Urinary bladder (tissue), 4 donors: ENCODE data around the gene CES2. TPM values are rescaled to one million over a fixed set of nuclear protein-coding genes. Genes with fewer than 3 reads are reported as not detected.
"Not testable (repeated sequence)": the region's sequence is repeated elsewhere in the genome, so short reads cannot be mapped to it uniquely, and the experiment has no call there.

ENCODE experiments used
- DNase-seq: peaks from one replicate; pipeline ENCODE4 v3.0.0-alpha.2; 2015; ENCODE audit errors: extremely low spot score
- H3K27ac ChIP-seq: one replicate; pipeline ENCODE4 v1.5.1; 2013; ENCODE audit warnings: low read depth, mild to moderate bottlenecking, moderate library complexity
- H3K36me3 ChIP-seq: one replicate; pipeline ENCODE4 v1.6.1; 2013; ENCODE audit warnings: mild to moderate bottlenecking, moderate library complexity; ENCODE audit not compliant: insufficient read depth
- H3K4me1 ChIP-seq: one replicate; pipeline ENCODE4 v1.6.1; 2013; ENCODE audit warnings: mild to moderate bottlenecking, moderate library complexity; ENCODE audit not compliant: insufficient read depth
- H3K4me3 ChIP-seq: one replicate; pipeline ENCODE4 v1.5.1; 2013; ENCODE audit warnings: low read depth, low read length
- WGBS: extraction: QIAGEN DNeasy Blood & Tissue Kit; methylation state at CpG from one replicate; pipeline ENCODE4 v1.1.7; 2013; 5-methylcytosine and 5-hydroxymethylcytosine counted together
- polyA plus RNA-seq: library from polyadenylated mRNA; stranded (reverse); fragments of 200-250 nt; gene quantifications from one replicate; pipeline ENCODE4 v1.2.3, GENCODE V29; 2013
- total RNA-seq: library from RNA; depleted of rRNA; stranded (reverse); fragments of >200 nt; gene quantifications from one replicate; pipeline ENCODE4 v1.2.3, GENCODE V29; 2014
- donor health status: healthy with polysubstance abuse.
- donor health status: healthy.

Gene CES2
- total and polyA plus RNA-seq, 2 donors, result 12.9 to 32.5 TPM

- H3K36me3 ChIP-seq, result no peaks in the 10 kb centered on the region
- H3K4me3 ChIP-seq, result no peak overlapping the region
- 92% methylated on average over 5 of the region's 5 CpGs for WGBS
- no peak for DNase-seq
- H3K27ac ChIP-seq, result no peak overlapping the region
- no peaks in the 10 kb centered on the region for H3K4me1 ChIP-seq
Observed at GRCh38 chr16:66942981-66943380, 7.7 kb downstream of the CES2 start.

GRCh38 chr16:66943426-66944053, 8.2 kb downstream of the CES2 start:
- WGBS, result 90% methylated on average over 15 of the region's 15 CpGs
- no peak overlapping the region for H3K4me3 ChIP-seq
- no peak overlapping the region for H3K27ac ChIP-seq
- no peaks in the 10 kb centered on the region for H3K36me3 ChIP-seq
- no peak for DNase-seq
- no peaks in the 10 kb centered on the region for H3K4me1 ChIP-seq

- DNase-seq, result no peak
- no peaks in the 10 kb centered on the region for H3K4me1 ChIP-seq
- no peak overlapping the region for H3K4me3 ChIP-seq
- H3K36me3 ChIP-seq, result no peaks in the 10 kb centered on the region
- WGBS, result 82% methylated on average over 5 of the region's 5 CpGs
- H3K27ac ChIP-seq, result no peak overlapping the region
Observed at GRCh38 chr16:66944054-66944441, 8.7 kb downstream of the CES2 start.

- H3K4me1 ChIP-seq, H3K27ac ChIP-seq, H3K4me3 ChIP-seq, H3K36me3 ChIP-seq, DNase-seq: not testable (repeated sequence)
- 81% methylated on average over 9 of the region's 9 CpGs for WGBS
Observed at GRCh38 chr16:66944971-66945370, 9.7 kb downstream of the CES2 start.

- Histone ChIP-seq H3K27ac (no peak overlapping the region), H3K36me3 (no peaks in the 10 kb centered on the region), H3K4me1 (no peaks in the 10 kb centered on the region), H3K4me3 (no peak overlapping the region)
- 81% methylated on average over 4 of the region's 4 CpGs for WGBS
- DNase-seq, result no peak
Observed at GRCh38 chr16:66945939-66946338, 10.6 kb downstream of the CES2 start.

- Histone ChIP-seq H3K27ac (no peak overlapping the region), H3K4me1 (no peaks in the 10 kb centered on the region), H3K36me3 (no peaks in the 10 kb centered on the region), H3K4me3 (no peak overlapping the region)
- DNase-seq, result no peak
- WGBS, result 71% methylated on average over 7 of the region's 7 CpGs
Observed at GRCh38 chr16:66946541-66946940, 11.2 kb downstream of the CES2 start.

- WGBS, result 36% methylated on average over 5 of the region's 5 CpGs
Observed at GRCh38 chr16:66946974-66947301, 11.6 kb downstream of the CES2 start.

GRCh38 chr16:66947302-66948065, 12.2 kb downstream of the CES2 start:
- H3K4me3 ChIP-seq, result peak overlapping the region; percentile 65
- H3K27ac ChIP-seq, result no peak overlapping the region
- WGBS, result under 1% methylated on average over 21 of the region's 23 CpGs

More at GRCh38 chr16:66946974-66947301, 11.6 kb downstream of the CES2 start:
- H3K27ac ChIP-seq, result no peak overlapping the region
- H3K36me3 ChIP-seq, result no peaks in the 10 kb centered on the region
- DNase-seq, result no peak
- H3K4me1 ChIP-seq, result no peaks in the 10 kb centered on the region
- no peak overlapping the region for H3K4me3 ChIP-seq

GRCh38 chr16:66948134-66948836, 13.0 kb downstream of the CES2 start:
- Histone ChIP-seq H3K4me3 (peak overlapping the region; percentile 65), H3K36me3 (no peaks in the 10 kb centered on the region), H3K4me1 (no peaks in the 10 kb centered on the region), H3K27ac (no peak overlapping the region)
- no peak for DNase-seq
- WGBS, result 2% methylated on average over 44 of the region's 44 CpGs

More at GRCh38 chr16:66947302-66948065, 12.2 kb downstream of the CES2 start:
- Histone ChIP-seq H3K36me3 (no peaks in the 10 kb centered on the region), H3K4me1 (no peaks in the 10 kb centered on the region)
- peak; percentile 64 for DNase-seq

GRCh38 chr16:66948837-66949225, 13.5 kb downstream of the CES2 start:
- WGBS, result 15% methylated on average over 21 of the region's 21 CpGs
- Histone ChIP-seq H3K4me1 (no peaks in the 10 kb centered on the region), H3K36me3 (no peaks in the 10 kb centered on the region), H3K4me3 (no peak overlapping the region), H3K27ac (no peak overlapping the region)
- DNase-seq, result no peak

- Histone ChIP-seq H3K4me3 (no peak overlapping the region), H3K27ac (no peak overlapping the region), H3K4me1 (no peaks in the 10 kb centered on the region), H3K36me3 (no peaks in the 10 kb centered on the region)
- 74% methylated on average over 6 of the region's 6 CpGs for WGBS
- no peak for DNase-seq
Observed at GRCh38 chr16:66949472-66949871, 14.2 kb downstream of the CES2 start.

- H3K4me1 ChIP-seq, result no peaks in the 10 kb centered on the region
- no peak overlapping the region for H3K27ac ChIP-seq
- H3K36me3 ChIP-seq, result no peaks in the 10 kb centered on the region
- no peak for DNase-seq
- 76% methylated on average over 2 of the region's 2 CpGs for WGBS
- H3K4me3 ChIP-seq, result no peak overlapping the region
Observed at GRCh38 chr16:66950437-66950836, 15.1 kb downstream of the CES2 start.

- Histone ChIP-seq H3K4me3 (no peak overlapping the region), H3K4me1 (no peaks in the 10 kb centered on the region), H3K36me3 (no peaks in the 10 kb centered on the region), H3K27ac (no peak overlapping the region)
- WGBS, result 80% methylated on average over 4 of the region's 4 CpGs
- DNase-seq, result no peak
Observed at GRCh38 chr16:66950971-66951790, 15.9 kb downstream of the CES2 start.
